UCSD-AML1 (cell line): ENCODE results near the gene TTC9B.
"Not testable (repeated sequence)": the region's sequence is repeated elsewhere in the genome, so short reads cannot be mapped to it uniquely, and the experiment has no call there.

Source experiments
- DNase-seq: peaks from one replicate; lab custom pipeline; 2025; ENCODE audit not compliant: unreplicated experiment; lab: John Stamatoyannopoulos, UW

The TTC9B gene

GRCh38 chr19:40233811-40234389, 15.7 kb upstream of the TTC9B start:
- DNase-seq: no peak

DNA sequence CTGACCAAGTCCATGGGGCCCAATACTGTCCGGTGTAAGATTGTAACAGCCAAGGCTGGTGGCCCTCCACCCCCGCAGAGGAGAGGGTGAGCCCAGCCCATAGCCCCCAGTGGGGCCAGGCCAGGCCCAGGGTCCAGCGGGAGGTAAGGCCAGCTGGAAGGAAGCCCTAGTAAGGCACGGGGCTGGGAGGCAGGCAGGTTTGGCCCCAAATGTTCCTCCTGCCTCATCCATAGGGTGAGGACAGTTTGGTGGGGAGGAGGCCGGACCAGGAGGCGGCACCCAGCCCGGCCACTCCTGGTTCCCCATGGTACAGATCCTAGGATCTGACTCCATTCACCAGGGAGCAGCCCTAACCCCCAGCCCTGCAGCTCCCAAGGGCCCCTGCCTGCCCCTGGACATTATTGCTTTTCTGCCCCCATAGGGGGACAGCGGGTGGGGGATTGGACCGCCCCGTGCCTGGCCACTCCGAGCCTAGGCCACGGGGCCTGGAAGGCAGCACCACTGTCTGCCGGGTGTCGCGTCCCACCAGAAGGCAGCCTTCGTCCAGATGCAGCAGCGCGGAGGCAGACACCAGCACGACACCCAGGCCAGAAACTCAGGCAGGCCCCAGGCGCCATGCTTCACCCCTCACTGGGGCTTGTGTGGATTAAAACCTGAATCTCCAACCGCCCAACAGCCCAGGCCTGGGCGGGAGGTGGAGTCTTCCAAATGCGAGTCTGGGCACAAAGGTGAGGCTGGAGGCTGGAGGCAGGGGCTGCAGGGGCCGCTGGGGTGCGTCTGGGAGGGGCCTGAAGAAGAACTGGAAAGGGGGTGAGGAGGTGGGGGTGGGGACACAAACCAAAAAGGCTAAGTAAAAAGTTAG, 15.0 kb upstream of the TTC9B start:
- DNase-seq: no peak

- no peak for DNase-seq
Observed at GRCh38 chr19:40232479-40232878, 14.3 kb upstream of the TTC9B start.

DNA sequence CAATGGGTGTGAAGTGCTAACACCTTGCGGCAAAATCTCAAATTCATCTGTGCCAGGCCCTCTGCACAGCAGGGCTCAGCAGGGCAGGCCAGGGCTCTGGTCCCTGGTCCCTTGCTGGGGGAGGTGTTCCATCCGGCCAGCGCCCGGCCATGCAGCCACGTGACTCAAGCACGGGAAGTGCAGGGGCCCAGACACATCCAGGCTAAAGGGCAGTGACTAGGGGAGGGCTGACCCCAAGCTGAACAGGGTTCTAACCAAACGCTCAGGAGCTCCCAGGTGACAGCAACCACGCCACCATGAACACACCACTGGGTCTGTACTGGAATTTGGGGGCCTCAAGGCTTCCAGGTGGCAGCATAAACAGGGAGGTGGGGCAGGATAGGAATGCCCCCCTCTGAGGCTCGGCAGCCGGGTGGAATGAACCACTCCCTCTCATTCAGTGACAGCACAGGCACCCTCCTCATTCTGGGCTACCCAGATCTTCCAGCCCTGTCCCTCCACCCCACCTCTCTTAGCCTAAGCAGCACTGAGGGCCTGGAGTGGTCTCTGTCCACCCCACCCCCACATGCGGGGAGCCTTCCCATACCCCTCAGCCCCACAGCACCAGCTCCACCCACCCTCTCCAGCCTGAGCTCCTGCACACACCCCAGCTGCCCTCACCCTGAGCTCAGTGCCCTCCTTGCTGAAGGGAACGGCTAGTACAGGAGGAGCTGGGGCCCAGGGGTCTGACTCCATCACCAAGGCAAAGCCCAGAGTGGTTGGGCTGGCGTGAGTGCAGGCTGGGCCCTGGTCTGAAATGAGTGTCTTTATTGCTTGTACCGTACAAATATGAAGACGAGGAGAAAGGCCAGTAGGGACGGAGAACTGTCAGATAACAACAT, 13.6 kb upstream of the TTC9B start:
- no peak for DNase-seq

GRCh38 chr19:40231057-40231456, 12.9 kb upstream of the TTC9B start:
- DNase-seq: no peak

- no peak for DNase-seq
Observed at GRCh38 chr19:40229926-40230417, 11.8 kb upstream of the TTC9B start.

DNA sequence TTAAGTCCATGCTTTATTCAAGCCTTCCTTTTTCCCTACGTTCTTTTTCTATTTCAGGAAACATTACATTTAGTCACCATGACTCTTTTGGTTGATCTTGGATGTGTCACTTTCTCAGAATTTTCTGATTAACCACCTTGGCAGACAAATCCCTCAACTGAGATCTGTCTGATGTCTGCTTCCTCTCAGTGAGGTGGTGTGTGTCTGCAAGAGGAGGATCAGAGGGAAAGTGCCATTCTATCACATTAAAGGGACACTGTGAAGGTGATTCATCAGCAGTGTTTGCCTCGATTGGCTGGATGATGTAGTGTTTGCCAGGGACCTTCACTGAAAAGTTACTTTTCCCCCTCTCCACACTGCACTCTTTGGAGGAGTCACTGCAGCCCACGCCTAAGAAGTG, 11.3 kb upstream of the TTC9B start:
- DNase-seq: no peak

DNA sequence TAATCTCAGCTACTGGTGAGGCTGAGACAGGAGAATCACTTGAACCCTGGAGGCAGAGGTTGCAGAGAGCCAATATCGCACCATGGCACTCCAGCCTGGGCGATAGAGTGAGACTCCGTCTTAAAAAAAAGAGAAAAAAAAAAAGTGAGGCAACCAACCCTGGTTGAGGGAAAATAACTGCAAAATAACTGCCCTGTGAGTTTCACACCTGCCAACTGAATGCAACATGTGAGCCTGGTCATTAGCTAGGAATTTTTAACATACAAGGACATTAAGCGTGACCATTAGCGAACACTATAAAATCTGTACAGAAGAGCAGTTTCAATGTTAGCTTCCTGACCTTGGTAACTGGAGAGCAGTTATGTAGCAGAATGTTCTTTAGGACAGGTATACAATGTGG, 10.7 kb upstream of the TTC9B start:
- no peak for DNase-seq

GRCh38 chr19:40228346-40228745, 10.2 kb upstream of the TTC9B start:
- no peak for DNase-seq

DNA sequence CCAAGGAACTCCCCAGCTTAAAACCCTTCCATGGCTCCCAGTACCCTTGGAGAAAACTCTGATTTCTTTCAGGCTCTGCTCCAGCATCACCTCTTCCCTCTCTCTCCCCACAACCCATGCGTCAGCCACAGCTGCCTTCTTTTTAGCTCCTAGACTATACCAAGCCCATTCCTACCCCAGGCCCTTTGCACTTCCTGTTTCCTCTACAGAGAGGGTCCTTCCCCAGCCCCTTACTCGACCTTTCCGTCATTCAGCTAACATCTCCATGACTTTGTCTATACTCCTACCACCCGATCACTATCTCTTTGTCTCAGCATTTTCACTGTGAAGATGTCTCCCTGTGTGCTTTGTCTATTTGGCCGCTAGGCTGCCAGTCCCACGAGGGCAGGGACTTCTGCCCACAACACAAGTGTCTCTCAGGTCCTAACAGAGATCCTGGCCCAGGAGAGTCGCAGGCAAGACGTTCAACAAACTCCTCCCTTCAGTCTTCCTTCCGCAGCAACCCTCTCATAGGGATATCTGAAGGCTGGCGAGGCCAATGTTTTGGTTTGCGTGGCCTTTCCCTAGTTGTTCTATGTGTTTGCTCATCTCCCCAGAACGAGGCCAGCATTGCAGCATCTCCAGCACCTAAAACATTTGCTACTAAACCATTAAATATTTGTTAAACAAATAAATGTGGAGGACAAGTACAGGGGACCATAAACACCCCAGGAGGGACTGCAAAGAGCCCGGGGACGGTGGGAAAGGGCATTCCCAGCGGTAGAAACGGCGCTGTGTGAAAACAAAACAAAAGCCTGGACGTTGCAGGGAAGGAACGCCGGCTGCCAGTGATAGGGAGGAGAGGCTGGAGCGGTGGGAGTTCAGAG, 7.5 kb upstream of the TTC9B start:
- no peak for DNase-seq

DNA sequence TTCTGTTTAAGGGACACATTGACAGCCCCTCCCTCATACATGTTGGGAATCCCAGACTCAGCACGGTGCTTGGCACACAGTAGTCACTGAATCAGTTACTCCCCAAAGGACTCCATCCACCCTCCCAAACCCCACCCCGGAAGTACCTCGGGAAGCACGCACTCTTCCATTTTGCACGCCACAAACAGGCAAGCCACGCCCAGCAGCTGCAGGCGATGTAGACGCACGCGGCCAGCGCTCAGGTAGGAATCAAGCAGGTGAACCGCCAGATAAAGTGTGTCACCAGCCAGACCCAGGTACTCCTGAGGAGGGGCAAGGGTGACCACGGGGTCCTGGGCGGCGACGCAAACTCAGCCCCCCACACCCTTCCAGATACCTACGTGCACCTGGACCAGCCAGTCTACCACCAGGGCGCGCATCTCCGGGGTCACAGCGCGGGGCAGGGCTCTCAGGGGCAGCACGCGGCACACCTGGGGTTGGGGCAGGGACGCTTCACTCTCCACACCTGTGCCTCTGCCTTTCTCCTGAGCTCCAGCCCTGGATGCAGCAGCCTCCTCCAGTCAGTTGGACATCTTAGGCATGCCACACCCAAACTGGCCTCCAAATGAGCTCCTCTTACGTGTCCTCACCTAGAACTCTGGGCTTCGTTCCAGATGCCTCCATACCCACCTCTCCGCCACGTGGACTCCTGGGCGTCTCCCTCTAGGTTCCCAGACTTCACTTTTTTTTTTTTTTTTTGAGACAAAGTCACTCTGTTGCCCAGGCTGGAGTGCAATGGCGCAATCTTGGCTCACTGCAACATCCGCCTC, 6.4 kb upstream of the TTC9B start:
- no peak for DNase-seq

DNA sequence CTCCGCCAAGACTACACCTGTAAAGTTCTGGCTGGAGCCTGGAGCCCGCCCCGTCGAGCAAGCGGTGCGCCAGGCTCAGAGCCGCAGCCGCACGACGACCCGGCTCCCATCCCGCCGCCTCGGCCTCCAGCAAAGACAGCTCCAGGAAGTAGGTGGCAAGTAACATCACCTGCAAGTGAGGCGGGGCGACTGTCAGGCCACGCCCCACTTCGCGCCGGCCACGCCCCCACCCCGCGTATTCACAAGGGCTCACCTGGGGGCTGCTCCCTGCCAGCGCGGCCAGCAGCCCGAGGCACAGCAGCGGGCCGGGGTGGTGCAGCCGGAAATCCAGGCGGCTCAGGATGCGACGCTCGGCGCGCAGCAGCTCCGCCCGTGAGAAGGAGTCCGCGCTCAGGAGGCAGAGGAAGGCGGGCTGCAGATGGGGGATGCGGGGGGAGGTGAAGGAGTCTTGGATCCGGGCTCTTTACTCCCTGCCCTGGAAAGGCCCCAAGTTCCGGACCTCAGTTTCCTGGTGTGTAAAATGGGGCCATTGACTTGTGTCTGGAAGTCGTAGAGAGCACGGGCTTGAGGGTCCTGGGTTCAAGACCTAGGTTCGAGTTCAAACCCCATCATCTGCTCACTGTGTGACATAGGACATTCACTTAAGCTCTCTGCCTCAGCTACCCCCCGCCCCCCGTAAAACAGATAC, 5.1 kb upstream of the TTC9B start:
- no peak for DNase-seq

DNA sequence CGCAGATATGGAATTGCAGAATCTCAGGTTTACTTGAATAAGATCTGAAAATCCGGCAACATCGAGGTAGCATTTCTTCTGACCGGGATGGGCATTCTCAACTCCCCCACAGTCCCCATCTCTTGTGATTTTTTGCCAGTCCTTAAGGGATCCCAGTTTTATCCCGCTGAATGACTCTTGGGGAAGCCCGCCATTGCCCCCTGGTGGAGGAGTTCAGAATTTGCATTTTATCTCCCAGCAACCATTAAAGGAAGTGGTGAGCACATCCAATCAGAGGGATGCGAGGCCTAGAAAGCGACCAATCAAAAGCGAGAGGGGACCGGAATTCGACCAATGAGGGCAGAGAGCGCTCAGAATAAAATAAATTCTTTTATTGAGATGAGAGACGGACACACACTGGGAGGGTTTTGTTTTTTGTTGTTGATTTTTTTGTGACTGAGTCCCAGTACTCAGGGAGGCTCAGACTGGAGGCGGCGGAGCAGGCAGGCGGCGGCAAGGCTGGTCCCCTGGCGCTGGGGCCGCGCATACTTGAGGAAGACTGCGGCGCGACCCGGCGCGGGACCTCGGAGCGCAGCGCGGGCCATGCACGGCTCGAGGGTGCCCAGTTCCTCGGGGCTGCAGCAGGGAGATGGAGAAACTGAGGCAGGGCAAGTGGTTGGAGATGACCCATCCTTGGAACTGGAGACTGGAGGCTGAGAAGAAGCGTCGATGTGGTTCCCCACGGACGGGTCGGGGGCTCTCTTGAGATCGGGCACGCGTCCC, 3.9 kb upstream of the TTC9B start:
- DNase-seq: peak; percentile 71

DNA sequence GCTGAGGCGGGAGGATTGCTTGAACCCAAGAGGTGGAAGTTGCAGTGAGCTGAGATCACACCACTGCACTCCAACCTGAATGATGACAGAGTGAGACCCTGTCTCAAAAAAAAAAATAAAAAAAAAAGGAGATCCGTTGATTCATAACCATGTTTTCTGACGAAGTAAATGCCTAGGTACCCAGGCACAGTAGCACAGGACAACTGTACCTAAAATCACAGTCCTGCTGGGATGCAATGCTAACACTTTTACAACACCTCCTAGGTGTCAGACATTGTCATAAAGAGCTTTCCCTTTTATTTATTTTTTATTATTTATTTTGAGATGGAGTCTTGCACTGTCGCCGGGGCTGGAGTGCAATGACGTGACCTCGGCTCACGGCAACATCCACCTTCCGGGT, 2.5 kb upstream of the TTC9B start:
- DNase-seq: no peak

- no peak for DNase-seq
Observed at GRCh38 chr19:40219721-40220276, 1.6 kb upstream of the TTC9B start.

GRCh38 chr19:40219029-40219428, 845 bp upstream of the TTC9B start:
- DNase-seq: not testable (repeated sequence)

DNA sequence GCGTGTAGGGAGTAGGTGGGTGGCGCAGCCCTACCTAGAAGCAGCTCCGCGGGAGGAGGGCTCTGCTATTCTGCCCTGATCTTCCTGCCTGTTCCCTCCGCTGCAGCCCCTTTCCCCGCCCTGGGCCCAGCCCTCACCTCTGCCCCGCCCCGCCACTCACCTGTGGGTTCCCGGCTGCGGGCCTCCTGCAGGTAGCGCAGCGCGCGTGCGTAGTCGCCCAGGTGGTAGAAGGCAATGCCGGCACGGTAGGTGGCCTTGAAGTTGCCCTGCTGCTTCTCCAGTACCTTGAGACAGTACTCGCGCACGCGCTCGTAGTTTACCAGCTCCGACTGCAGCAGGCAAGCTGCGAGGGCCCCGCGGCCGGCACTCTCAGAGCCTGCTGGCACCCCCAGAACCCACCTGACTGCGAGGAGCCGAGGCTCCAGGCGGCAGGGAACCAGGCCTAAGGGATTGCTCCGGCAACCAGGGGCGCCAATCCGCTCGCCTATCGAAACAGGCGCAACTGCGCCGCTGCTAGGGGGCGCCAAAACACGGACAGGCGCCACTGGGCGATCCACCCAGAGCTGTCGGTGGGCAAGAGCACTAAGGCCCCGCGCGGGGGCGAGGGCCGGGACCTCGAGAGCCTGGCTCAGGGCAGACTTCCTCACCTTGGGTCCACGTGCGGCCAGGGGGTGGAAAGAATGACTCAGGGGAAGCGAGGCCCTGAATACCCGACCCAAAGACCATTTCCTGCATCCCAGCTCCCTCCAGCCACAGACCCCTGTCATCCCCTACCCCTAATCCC, 965 bp downstream of the TTC9B start:
- no peak for DNase-seq

DNA sequence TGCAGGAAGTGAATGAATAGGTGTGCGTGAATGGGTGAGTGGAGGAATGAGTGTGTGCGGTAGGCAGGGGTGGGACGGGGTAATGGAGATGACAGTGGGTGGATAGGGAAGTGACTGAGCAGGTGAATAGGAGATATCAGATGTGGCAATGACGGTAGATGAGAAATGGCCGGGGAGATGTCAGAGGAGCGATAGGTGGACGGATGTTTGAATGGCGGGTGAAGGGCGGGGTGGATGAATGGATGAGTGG, 1.5 kb downstream of the TTC9B start:
- DNase-seq: no peak
